ENCODE results near the gene OR7G3. TPM values are rescaled to one million over a fixed set of nuclear protein-coding genes. Genes with fewer than 3 reads are reported as not detected.

The OR7G3 gene
- total and polyA plus RNA-seq, 2 of the 8 experiments (the other 6 are each of a cell fraction or from before 2014, with no cell fraction given) = not detected

DNA sequence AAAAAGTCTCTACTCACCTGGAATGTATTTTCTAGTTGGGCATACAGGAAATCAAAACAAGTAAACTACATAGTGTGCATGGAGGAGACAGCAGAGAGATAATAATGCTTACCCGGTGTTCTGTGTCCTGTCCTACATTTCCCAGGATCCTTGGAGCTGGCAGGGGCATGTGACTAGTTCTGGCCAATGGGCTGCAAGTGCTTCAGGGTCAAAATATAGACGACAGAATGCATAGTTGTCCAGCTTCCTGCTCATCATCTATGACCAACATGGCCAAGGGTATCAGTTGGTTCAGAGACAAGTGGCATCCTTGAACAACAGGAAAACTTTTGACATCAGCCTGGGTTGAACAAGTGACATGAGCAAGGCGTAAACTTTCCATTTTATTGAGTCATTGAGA is 21.9 kb upstream of the OR7G3 start:
- H3K4ac ChIP-seq (replicated peaks; ENCODE audit: insufficient read length, low read depth, low read length) = no peak overlapping the region
- H2BK12ac ChIP-seq (ENCODE audit: low read depth, low read length) = no peak overlapping the region

More for the DNA sequence above, 21.9 kb upstream of the OR7G3 start:
- FAIRE-seq (no peak), DNase-seq (ENCODE audit: low read depth in 1 of 2, low spot score in 2 of 2) (no peak)
- Histone ChIP-seq H3K79me1 (ENCODE audit: low read depth, low read length) (peaks cover 11% of the 10 kb centered on the region), H3K4me2 (ENCODE audit: insufficient read depth in 1 of 2, low read depth in 2 of 2, low read length in 2 of 2) (no peak overlapping the region), H3K4me3 (ENCODE audit: extremely low read depth in 1 of 4, insufficient read depth in 2 of 4, low read depth in 3 of 4, low read length in 4 of 4) (no peak overlapping the region), H4K91ac (replicated peaks; ENCODE audit: insufficient read length, low read length) (no peak overlapping the region), H3K14ac (ENCODE audit: insufficient read length) (no peak overlapping the region), H3K36me3 (ENCODE audit: control insufficient read depth in 2 of 4, insufficient read depth in 4 of 4, low read length in 3 of 4) (peaks cover 2 to 47% (median 12%) of the 10 kb centered on the region in 4 experiments; a peak in 5 of 8 replicates), H4K20me1 (replicated peaks in 1 of 2; ENCODE audit: control insufficient read depth in 1 of 2, insufficient read depth in 2 of 2, low read length in 2 of 2) (peaks cover 0 to 10% of the 10 kb centered on the region in 2 experiments), H3K56ac (replicated peaks; ENCODE audit: insufficient read length, low read depth, low read length) (no peak overlapping the region), H2BK15ac (ENCODE audit: low read length) (no peak overlapping the region), H3K23me2 (ENCODE audit: low read depth, low read length) (no peaks in the 10 kb centered on the region), H3K23ac (ENCODE audit: insufficient read length) (no peak overlapping the region), H2BK20ac (ENCODE audit: low read length) (no peak overlapping the region), H3K4me1 (replicated peaks in 1 of 4; ENCODE audit: control insufficient read depth in 3 of 4, insufficient read depth in 4 of 4, low read length in 3 of 4) (no peaks in the 10 kb centered on the region), H3K18ac (ENCODE audit: extremely low read depth, low read length) (no peak overlapping the region), H2AK5ac (ENCODE audit: low read depth, low read length) (no peak overlapping the region), H4K5ac (ENCODE audit: insufficient read length, low read depth, low read length) (no peak overlapping the region), H3K27me3 (replicated peaks in 1 of 4; ENCODE audit: control insufficient read depth in 3 of 4, extremely low read depth in 1 of 4, insufficient read depth in 3 of 4, low read length in 3 of 4) (no peaks in the 10 kb centered on the region), H4K8ac (ENCODE audit: extremely low read depth, insufficient read depth, low read length) (no peak overlapping the region), H3K27ac (ENCODE audit: low read depth, low read length) (no peak overlapping the region), H3K9ac (replicated peaks in 1 of 4; ENCODE audit: extremely low read depth in 1 of 4, low read depth in 3 of 4, low read length in 3 of 4) (no peak overlapping the region), H2BK5ac (ENCODE audit: low read depth, low read length) (no peak overlapping the region), H2BK120ac (replicated peaks; ENCODE audit: low read depth, low read length) (no peak overlapping the region), H2AFZ (ENCODE audit: low read length) (no peak overlapping the region), H3K79me2 (ENCODE audit: control insufficient read depth in 1 of 2, insufficient read depth in 2 of 2, low read length in 2 of 2) (peaks cover 82 to 99% of the 10 kb centered on the region in 2 experiments), H3K9me3 (ENCODE audit: insufficient read depth in 2 of 2, low read depth in 1 of 2, low read length in 1 of 2) (peaks cover 35 to 40% of the 10 kb centered on the region in 2 experiments)
- TF ChIP-seq, protein P1, sequence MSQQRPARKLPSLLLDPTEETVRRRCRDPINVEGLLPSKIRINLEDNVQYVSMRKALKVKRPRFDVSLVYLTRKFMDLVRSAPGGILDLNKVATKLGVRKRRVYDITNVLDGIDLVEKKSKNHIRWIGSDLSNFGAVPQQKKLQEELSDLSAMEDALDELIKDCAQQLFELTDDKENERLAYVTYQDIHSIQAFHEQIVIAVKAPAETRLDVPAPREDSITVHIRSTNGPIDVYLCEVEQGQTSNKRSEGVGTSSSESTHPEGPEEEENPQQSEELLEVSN (IDR thresholded peaks at IDR 0.05) = no peak
- TF ChIP-seq MAFK (IDR thresholded peaks at IDR 0.05; ENCODE audit: low read depth, low read length) = no peak
- no peak for TF ChIP-seq ZNF274 (IDR thresholded peaks at IDR 0.05; ENCODE audit: borderline replicate concordance, extremely low read depth, low read length)
- ChIA-PET CTCF (ENCODE audit: partially characterized antibody) (no interaction called here), POLR2A (ENCODE audit: partially characterized antibody) (interaction anchor here (0.8 to 1.2 kb wide), 2 partner anchors 13 to 18 kb away, joined by 3 read pairs; no protein-coding TSS in a partner anchor)
- WGBS, 2 experiments (ENCODE audit: extremely low coverage in 1 of 2, insufficient coverage in 1 of 2, insufficient read length in 1 of 2, insufficient replicate concordance in 2 of 2, low coverage in 1 of 2, low lambda C conversion rate in 2 of 2, missing lambda C conversion rate in 1 of 2) = 89% methylated on average over 3 of the region's 3 CpGs; no CpG with 5 or more reads in 1 of the 2 experiments

Data from H1 (cell line).